Esophagus squamous epithelium (tissue), 4 donors: Measurements from ENCODE around the gene TEX2.

ENCODE experiments used
- POLR2A ChIP-seq, 4 donors: fragments of 450-650 bp; IDR thresholded peaks; one replicate each; pipeline ENCODE4 v1.6.1; 2017; ENCODE audit warnings: antibody characterized with exemption in 4 of 4, mild to moderate bottlenecking in 4 of 4, moderate library complexity in 3 of 4
- TF ChIP-seq, protein P1 (sequence below), 6 experiments: fragments of 450-650 bp in 4 of 6; fragments of 200-600 bp in 2 of 6; sonication (generic) in 2 of 6; IDR thresholded peaks; one replicate each; pipeline ENCODE4 v1.5.1; 2016 to 2019; ENCODE audit warnings: antibody characterized with exemption in 6 of 6, mild to moderate bottlenecking in 4 of 6, moderate library complexity in 4 of 6

DNA sequence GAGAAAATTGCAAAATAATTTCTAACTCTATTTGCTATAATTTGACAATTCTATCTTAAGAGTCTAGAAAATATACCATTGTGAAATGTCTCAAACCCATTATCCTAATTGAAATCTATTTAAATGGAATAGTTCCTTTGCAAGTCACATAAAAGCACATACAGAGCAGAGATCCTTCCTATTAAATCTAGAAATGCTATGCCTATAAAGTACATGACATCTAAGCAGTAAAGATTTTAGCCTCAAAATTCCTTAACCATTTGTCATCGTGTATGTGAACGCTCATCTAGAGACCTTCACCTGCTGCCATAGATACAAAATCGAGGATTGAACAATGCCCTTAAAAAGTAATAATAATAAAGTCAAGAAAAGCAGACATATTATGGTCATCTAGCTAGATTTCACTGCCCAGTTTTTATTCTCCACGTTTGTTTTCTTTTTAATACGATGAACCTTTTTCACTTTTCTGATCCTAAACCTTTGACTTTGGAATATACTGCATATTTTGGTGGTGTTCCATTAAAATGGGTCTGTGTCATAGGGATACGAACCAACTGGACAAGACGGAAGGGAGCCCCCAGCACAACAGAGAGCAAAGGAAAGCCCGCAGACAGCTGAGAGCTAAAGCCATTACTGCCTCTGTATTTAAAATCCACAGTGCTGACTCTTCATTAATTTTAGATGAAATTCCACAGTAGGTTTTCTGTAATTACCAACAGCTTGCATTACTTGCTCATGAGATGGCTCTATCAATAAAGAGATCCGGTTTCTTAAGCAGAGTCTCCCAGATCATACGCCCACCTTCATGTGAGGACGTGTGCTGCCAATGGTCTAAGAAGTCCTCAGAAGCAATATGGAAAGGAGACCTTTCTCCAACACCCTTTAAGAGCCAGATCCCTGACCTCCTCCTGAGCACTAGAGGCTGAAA, 17.6 kb downstream of the TEX2 start:
- TF ChIP-seq, protein P1, sequence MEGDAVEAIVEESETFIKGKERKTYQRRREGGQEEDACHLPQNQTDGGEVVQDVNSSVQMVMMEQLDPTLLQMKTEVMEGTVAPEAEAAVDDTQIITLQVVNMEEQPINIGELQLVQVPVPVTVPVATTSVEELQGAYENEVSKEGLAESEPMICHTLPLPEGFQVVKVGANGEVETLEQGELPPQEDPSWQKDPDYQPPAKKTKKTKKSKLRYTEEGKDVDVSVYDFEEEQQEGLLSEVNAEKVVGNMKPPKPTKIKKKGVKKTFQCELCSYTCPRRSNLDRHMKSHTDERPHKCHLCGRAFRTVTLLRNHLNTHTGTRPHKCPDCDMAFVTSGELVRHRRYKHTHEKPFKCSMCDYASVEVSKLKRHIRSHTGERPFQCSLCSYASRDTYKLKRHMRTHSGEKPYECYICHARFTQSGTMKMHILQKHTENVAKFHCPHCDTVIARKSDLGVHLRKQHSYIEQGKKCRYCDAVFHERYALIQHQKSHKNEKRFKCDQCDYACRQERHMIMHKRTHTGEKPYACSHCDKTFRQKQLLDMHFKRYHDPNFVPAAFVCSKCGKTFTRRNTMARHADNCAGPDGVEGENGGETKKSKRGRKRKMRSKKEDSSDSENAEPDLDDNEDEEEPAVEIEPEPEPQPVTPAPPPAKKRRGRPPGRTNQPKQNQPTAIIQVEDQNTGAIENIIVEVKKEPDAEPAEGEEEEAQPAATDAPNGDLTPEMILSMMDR (IDR thresholded peaks at IDR 0.05) = no peak
- no peak for TF ChIP-seq POLR2A (IDR thresholded peaks at IDR 0.05)
